CD4-positive, alpha-beta T cell treated with Interleukin-2 at 100 ng/mL for 4 hours (primary cell): ENCODE data around the gene CXCL1.

Experiments used
- DNase-seq: peaks from one replicate; pipeline ENCODE4 v3.0.0-alpha.2; 2020; ENCODE audit warnings: low spot score

CXCL1 gene

DNA sequence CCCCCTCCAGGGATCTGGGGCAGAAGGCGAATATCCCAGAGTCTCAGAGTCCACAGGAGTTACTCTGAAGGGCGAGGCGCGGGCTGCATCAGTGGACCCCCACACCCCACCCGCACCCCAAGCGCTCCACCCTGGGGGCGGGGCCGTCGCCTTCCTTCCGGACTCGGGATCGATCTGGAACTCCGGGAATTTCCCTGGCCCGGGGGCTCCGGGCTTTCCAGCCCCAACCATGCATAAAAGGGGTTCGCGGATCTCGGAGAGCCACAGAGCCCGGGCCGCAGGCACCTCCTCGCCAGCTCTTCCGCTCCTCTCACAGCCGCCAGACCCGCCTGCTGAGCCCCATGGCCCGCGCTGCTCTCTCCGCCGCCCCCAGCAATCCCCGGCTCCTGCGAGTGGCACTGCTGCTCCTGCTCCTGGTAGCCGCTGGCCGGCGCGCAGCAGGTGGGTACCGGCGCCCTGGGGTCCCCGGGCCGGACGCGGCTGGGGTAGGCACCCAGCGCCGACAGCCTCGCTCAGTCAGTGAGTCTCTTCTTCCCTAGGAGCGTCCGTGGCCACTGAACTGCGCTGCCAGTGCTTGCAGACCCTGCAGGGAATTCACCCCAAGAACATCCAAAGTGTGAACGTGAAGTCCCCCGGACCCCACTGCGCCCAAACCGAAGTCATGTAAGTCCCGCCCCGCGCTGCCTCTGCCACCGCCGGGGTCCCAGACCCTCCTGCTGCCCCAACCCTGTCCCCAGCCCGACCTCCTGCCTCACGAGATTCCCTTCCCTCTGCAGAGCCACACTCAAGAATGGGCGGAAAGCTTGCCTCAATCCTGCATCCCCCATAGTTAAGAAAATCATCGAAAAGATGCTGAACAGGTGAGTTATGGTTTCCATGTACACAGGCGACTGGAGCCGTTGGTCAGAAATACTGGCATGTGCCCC is at the start of gene CXCL1:
CXCL1 (plus strand) TSS at position 264 of the 926 bp plus-strand sequence; CDS start at position 342, 78 bp downstream.
- no peak for DNase-seq

DNA sequence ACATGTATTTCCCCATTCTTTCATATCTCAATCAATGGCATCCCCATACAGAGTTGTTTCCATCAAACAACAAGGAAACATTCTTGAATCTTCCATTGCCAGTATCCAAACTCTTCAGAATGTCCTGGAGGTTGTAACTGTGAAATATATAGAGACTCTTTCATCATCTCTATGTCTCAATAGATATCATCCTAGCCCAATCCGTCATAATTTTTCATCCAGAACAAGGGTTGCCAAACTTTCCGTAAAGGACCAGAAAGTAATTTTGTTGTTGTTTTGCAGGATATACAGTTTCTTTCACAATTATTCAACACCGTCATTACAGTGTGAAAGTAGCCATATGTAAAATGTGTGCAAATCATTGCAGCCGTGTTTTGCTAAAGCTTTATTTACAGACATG is 47.9 kb upstream of the CXCL1 start:
- no peak for DNase-seq

DNA sequence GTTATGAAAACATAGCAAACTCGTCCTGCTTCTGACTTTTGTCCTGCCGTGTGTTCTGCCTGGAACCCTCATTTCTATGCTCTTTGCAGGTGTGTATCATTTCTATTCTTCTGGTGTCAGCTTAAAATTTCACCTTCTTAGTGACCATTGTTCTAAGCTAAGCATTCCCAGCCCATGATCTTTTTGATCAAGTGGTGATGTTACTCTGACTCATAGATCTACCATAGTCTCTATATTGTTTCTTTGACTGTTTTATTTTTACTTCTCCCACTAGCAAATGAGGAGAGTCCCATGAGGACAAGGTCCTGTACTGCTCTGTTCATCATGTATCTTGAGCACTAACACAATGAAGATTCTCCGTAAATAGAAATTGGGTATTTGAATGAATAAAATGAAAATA is 46.8 kb upstream of the CXCL1 start:
- no peak for DNase-seq

DNA sequence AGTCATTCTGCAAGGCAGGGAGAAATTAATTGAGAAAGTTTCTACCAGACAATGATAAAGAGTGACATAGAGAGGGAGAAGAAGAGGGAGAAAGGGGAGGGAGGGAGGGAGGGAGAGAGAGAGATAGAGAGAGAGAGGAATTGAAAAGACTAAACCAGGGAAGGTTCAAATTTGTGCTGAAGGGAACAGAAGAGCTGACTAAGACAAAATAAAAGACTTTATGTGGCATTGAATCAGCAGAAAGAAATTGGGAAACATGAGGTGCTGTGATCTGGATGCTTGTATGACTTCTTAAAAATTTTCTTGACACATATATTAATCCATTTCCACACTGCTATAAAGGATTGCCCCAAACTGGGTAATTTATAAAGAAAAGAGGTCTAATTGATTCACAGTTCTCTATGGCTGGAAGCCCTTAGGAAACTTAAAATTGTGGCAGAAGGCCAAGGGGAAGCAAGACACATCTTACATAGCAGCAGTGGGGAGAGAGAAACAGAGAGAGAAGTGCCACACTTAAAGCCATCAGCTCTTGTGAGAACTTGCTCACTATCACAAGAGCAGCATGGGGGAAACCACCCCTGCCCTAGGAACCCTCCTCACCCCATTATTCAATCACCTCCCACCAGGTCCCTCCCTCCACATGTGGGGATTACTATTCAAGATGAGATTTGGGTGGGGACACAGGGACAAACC is 46.2 kb upstream of the CXCL1 start:
- no peak for DNase-seq

DNA sequence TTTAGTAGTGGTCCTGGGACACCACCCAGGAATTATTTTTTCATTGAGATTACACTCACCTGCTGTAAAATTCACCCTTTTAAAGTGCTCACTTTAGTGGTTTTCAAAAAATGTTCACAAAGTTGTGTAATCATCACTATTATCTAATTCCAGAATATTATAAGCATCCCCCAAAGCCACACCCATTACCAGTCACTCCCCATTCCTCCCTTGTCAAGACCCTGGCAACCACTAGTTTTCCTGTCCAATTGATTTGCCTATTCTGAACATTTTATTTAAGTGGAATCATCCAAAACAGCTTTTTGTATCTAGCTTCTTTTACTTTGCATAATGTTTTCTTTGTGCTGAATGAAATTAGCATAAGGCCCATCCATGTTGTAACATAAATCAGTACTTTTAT is 45.4 kb upstream of the CXCL1 start:
- no peak for DNase-seq

DNA sequence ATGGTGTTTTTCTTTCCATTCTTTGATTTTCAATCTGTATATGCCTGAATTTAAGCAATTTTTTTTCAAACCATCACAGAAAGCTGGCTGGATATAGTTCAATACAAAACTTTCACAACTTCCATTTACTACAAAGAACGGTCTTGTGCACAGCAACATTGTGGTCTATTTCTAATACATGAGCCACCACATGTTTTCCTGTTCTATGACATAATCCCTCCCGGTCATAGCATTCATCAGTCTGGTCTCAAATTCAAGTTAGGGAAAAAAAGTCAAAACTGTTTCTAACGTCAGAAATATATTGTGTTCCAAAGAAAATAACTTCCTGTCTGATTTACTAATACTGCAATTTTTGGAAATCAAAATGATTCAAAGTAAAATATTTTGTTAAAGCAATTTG is 40.2 kb upstream of the CXCL1 start:
- no peak for DNase-seq

DNA sequence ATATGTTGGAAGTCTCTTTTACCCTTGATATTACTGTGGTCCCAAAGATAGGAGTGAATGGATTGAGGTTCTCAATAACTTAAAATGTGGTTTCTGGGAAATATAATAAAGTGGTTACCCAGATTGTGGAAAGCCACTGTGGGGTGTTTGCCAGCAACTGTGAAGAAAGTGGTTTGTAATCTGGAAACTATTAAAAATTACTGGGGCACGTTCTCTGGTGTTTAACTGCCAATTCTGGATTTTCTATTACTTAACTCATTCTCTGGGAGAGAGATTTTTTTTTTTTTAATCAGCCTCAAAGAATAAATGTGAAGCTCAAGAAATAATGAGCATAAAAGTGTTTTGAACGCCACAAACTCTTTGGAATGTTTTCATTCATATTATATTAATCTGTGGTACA is 37.6 kb upstream of the CXCL1 start:
- no peak for DNase-seq

DNA sequence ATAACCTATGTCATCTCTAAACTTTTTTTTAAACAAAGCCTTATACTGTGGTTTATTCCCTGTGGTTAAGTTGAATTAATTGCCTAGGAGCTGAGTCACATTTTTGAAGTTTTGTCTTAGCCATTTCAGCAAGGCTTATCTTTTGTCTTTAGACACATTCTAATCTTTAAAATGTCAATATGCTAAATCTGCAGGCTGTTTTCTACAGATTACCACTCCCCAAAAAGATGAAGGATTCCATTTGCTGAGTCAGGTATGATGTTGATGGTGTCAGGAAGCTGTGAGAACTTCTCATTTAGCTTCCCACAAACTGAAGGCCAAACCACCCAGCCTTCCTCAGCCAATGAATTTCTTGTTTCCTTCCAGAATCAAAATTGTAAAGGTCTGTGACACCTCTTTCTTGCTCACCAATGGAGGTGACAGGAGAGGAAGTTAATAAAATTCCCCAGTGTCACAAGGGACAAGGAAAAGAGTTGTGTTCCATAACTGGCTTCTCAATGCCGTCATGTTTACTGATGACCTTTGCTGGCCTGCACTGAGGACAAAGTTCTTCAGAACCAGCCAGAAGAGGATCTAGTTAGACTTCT is 36.4 kb upstream of the CXCL1 start:
- DNase-seq, result no peak

DNA sequence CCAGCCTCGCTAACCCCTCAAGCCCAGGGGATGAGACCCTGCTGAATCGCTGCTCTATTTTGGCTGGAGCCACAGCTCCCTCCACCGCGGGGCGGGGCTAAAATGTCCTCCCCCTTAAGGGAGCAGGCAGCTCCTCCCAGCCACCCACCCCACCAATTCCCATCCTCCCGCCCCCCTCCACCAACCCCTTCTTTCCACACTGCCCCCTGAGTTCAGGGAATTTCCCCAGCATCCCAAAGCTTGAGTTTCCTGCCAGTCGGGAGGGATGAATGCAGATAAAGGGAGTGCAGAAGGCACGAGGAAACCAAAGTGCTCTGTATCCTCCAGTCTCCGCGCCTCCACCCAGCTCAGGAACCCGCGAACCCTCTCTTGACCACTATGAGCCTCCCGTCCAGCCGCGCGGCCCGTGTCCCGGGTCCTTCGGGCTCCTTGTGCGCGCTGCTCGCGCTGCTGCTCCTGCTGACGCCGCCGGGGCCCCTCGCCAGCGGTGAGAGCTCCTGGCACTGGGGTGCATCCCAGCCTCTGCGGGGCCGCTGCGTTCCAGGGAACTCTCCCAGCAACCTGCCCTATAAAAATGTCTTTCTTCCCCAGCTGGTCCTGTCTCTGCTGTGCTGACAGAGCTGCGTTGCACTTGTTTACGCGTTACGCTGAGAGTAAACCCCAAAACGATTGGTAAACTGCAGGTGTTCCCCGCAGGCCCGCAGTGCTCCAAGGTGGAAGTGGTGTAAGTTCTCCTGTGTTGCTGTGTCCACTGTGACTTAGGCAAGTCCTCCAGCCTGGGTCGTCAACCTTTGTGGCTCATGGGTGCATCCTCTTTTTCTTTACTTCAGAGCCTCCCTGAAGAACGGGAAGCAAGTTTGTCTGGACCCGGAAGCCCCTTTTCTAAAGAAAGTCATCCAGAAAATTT is 32.6 kb upstream of the CXCL1 start, which contains the start of gene CXCL6:
CXCL6 (plus strand) TSS at position 306 of the 907 bp plus-strand sequence; CDS start at position 379, 73 bp downstream.
- DNase-seq, result no peak

DNA sequence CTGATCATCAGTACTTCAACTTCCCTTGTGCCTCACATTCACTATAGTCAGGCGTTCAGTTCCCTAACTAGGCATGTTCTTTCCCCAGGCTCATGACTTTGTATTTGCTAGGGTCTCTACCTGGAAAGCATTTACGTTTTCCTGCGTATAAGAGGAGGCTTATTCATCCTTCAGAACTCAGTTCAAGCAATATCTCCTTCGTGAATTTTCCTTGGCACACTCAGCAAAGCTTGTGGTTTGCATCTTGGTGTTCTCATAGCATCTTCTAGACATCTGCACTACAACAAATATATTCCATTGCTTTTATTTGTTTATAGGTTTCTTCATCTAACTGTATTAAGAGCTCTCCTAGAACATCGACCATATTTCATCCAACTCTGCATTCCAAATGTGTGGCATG is 30.1 kb upstream of the CXCL1 start:
- no peak for DNase-seq

DNA sequence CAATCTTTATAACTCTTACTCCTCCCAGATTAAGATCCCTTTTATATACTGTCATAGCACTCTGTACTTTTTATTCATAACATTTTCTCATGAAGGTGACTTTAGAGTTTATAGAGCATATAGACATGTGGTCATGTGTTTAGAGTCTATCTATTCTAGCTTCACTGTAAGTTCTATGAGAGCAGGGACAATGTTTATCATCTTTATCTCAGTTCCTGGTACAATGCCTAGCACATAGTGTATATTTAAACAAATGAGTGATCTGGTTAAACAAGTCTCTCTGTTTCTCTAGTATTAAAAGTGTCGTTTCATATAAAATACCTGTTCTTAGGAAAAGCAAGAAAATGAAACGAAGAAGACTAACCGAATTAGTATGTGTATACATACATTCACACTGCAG is 29.5 kb upstream of the CXCL1 start:
- DNase-seq, result no peak

DNA sequence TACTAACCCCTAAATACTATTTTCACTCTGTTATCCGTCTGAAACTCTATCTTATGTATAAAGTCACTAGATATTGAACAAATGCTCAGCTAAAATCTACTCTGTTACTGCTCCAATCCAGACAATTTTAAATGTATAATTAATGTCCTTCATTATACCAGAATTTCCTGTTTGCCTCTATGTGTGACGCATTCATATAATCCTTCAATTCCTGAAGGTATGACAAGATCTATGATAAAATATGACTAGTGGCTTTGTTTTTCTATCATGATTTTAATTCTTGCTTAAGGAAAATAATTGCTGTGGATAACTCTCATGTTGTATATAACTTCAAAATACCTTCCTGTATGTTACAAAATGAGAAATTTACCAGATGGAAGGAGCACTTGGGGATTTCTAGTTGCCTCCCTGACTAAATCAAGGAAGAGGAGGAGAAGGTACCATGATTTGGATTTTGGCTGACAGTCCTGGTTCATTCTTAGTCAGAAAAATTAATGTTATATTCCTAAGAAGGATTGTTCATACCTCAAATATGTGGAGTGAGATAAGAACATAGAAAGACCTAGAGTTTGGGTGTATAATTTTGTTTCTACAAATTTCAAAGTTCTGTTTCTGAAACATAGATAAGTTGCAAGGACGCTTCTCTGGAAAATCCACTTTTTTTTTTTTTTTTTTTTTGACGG is 27.8 kb upstream of the CXCL1 start:
- DNase-seq, result no peak

DNA sequence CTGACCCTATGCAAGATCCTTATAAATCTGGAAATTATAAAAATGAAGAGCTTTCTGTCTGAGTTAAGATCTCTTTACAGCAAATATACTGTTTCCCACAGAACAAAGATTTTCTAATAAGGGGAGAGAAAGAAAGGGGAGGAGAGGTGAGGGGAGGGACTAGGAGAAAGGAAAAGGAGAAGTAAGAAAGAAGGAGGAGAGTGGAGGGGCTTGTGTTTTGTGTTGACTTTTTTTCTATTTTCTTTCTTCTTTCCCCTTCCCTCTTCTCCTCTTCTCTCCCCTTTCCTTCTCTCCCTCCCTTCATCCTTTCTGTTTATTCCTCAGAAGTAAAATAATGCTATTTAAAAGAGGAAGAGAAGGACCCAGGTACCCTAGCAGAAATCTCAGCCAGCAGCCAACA is 26.5 kb upstream of the CXCL1 start:
- no peak for DNase-seq

DNA sequence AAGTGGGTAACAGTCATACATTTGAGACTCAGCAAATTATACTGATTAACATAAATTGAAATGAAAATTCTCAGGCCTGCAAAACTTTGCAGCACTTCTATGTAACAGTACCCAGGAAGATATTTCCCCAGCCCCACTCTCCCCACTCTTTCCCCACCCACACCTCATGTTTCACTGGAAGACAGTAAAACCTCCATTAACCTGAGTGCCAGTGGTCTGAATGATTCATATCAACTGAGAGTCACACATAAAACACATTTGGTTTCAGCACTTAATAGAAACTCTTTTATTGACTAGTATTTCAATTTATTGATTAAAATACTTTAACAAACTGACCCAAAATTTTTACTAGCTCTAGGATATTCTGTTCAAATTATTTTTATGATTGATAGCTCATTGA is 25.8 kb upstream of the CXCL1 start:
- DNase-seq, result no peak

DNA sequence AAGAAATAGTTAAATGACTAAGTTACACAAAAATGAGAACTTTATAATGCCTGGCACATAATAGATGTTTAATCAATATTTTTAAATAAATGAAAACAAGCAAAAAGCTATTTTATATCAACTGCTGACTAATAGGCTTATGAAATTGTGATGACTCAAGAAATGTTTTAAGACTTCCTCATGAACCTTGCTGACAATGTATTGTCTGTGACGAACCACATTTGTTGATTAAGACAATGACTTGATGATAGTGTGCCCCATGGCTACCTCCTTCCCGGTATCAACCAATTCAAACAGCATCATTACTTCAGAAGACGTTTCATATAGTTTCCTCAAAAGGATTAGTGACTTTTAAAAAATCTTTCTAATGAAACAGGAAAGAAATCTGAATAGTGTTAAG is 24.8 kb upstream of the CXCL1 start:
- no peak for DNase-seq

DNA sequence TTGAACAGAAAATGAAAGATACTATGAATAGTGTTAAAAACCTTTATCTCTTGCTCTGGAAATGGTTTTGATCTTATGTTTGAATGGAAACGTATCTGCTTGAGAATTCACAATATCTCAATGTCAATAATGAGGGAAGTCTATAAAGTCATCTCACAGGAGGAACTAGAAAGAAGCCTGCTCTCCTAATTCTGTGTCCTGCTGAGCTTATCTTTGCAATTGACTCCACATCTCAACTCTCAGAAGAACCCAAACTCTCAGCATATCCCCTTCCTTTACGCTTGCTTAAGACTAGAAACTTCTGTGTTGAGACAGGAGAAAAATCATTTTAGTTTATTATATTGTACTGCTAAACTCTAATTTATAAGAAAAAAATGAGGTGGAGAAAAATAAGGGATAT is 24.4 kb upstream of the CXCL1 start:
- no peak for DNase-seq

DNA sequence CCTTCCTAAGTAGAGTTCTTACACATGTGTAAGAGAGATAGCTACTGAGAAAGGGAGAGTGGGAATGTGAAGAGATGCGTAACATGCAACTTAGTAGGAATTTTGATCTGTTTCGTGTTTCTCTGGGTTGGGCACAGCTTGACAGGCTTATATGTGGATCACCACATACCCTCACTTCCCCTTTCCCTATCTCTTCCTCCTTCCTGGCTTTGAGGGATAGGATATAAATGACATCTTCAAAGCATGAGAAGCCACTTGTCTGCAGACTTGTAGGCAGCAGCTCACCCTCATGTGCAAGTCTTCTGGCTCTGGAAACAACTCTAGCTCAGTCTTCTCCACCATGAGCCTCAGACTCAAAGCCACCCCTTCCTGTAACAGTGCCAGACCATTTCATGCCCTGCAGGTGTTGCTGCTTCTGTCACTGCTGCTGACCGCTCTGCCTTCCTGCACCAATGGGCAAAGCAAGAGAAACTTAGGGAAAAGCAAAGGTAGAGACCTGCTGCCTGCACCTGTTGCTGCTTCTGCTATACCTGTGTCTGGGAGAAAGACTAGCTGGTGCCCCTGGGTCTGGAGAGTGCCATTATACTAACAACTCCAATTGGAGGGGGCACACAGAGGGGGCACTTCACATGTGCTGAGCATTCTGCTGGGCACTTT is 21.5 kb upstream of the CXCL1 start:
- DNase-seq, result no peak

DNA sequence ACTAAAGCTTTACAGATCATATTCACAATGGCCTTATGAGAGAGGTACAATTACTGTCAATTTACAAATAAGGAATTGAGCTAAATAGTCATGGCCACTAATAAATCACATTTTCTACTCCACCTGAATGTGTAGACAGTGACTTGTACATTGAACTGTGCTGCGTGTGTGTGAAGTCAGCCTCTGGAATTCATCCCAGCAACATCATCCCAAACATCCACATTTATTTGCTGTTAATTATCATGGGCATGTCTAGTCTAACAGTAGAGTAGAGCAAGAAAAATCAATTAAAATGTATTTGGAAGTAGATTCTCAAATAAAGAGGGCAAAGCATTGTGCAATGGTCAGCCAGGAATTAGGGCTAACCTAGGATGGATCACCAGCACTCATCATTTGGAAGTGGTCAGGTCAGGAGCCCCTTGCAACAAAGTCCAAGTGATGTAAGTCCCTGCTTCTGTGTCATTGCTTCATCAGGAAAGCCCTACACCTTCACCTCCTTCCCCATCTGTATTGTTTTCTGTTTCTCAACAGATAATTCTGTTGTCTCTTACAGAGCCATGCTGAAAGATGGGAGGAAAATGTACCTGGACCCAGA is 20.9 kb upstream of the CXCL1 start:
- no peak for DNase-seq

DNA sequence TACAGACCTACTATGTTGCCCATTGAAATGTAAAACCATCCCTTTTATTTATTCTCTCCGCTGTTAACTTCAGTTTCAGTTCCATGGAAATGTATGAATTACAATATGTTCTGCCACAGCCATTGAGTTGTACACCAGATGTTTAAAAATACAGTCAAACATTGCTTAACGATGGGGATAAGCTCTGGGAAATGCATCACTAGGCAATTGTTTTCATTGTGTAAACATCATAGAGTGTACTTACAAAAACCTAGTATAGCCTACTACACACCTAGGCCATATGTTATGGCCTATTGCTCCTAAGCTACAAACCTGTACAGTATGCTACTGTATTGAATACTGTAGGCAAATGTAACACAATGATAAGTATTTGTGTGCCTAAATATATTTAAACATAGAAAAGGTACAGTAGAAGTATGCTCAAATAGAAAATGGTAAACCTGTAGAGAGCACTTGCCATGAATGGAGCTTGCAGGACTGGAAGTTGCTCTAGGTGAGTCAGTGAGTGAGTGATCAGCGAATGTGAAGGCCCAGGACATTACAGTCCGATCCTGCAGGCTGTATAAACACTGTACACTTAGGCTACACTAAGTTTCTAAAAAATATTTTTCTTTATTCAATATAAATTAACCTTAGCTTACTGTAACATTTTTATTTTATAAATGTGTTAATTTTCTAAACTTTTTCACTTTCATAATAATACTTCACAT is 18.8 kb upstream of the CXCL1 start:
- DNase-seq, result no peak

DNA sequence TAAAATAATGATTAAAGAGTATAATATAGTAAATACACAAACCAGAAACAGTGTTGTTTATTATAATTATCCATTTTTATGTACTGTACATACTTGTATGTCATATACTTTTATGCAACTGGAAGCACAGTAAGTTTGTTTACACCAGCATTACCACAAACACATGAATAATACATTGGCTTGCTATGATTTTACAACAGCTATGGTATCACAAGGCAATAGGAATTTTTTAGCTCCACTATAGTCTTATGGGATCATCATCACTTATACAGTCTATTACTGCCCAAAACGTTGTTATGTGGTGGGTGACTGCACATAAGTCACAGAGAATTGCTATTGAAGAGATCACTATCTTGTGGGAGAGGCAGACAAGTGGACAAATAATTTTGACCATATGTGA is 17.9 kb upstream of the CXCL1 start:
- DNase-seq, result no peak
